ENCODE data around the gene FLRT1.

- TF ChIP-seq POLR2A (IDR thresholded peaks at IDR 0.05) (no peak), CTCF (IDR thresholded peaks at IDR 0.05) (no peak)
Observed at GRCh38 chr11:63998558-63999348, 37.0 kb upstream of the FLRT1 start.

All from lower leg skin (tissue), 3 donors.